Natural killer cell (primary cell): ENCODE results near the gene ZNF75A. TPM values are rescaled to one million over a fixed set of nuclear protein-coding genes. Genes with fewer than 3 reads are reported as not detected.

Experiments
- ATAC-seq, 3 donors: fragments of 150-1000 bp in 2 of 3; fragments of 200-7000 bp in 1 of 3; cut with Tn5 transposase; 1 replicate in 1 of 3; 2 replicates in 2 of 3; pipeline ENCODE4 v1.10.0; 2021; ENCODE audit warnings: mild to moderate bottlenecking in 2 of 3, moderate library complexity in 2 of 3
- DNase-seq, 2 donors: peaks; one replicate each; pipeline versions ENCODE4 v3.0.0 to v3.0.0-alpha.2; 2013 to 2021; ENCODE audit warnings: mixed read lengths in 1 of 2
- H3K27ac ChIP-seq: one replicate; pipeline ENCODE4 v1.5.1; 2013; ENCODE audit warnings: mild to moderate bottlenecking, low read length
- H3K27me3 ChIP-seq: one replicate; pipeline ENCODE4 v1.6.1; 2013; ENCODE audit warnings: low read length; ENCODE audit not compliant: control insufficient read depth, insufficient read depth
- H3K36me3 ChIP-seq: one replicate; pipeline ENCODE4 v1.6.1; 2013; ENCODE audit warnings: low read length; ENCODE audit not compliant: control insufficient read depth, insufficient read depth
- H3K4me1 ChIP-seq: one replicate; pipeline ENCODE4 v1.6.1; 2013; ENCODE audit warnings: low read length; ENCODE audit not compliant: control insufficient read depth, insufficient read depth
- H3K4me3 ChIP-seq: one replicate; pipeline ENCODE4 v1.5.1; 2013; ENCODE audit warnings: low read length
- H3K9me3 ChIP-seq: one replicate; pipeline ENCODE4 v1.6.1; 2013; ENCODE audit warnings: low read length; ENCODE audit not compliant: control insufficient read depth, insufficient read depth
- H3K27ac Mint-ChIP-seq, 2 donors: one replicate each; pipeline ENCODE4 v1.8.0; 2022; ENCODE audit warnings: mild to moderate bottlenecking in 2 of 2, mixed read lengths in 2 of 2, moderate library complexity in 1 of 2
- H3K27me3 Mint-ChIP-seq, 2 donors: one replicate each; pipeline ENCODE4 v1.8.0; 2022; ENCODE audit warnings: low read depth in 2 of 2, mixed read lengths in 2 of 2
- H3K36me3 Mint-ChIP-seq: one replicate; pipeline ENCODE4 v1.8.0; 2022; ENCODE audit warnings: mixed read lengths
- H3K4me1 Mint-ChIP-seq, 2 donors: one replicate each; pipeline ENCODE4 v1.8.0; 2022; ENCODE audit warnings: mixed read lengths in 2 of 2
- H3K4me3 Mint-ChIP-seq: one replicate; pipeline ENCODE4 v1.8.0; 2022; ENCODE audit warnings: mild to moderate bottlenecking, moderate library complexity, mixed read lengths
- H3K9me3 Mint-ChIP-seq, 2 donors: one replicate each; pipeline ENCODE4 v1.8.0; 2022; ENCODE audit warnings: mixed read lengths in 2 of 2
- CTCF ChIP-seq: fragments of 200-600 bp; IDR thresholded peaks from one replicate; pipeline ENCODE4 v1.8.0; 2022; ENCODE audit warnings: antibody characterized with exemption
- WGBS: methylation state at CpG from one replicate; pipeline ENCODE4 v1.1.7; 2013; ENCODE audit warnings: missing lambda C conversion rate; ENCODE audit not compliant: insufficient coverage; 5-methylcytosine and 5-hydroxymethylcytosine counted together
- intact Hi-C: fragments of 100-400 bp; cut with micrococcal nuclease; formaldehyde crosslinking; loops from one replicate; pipeline ENCODE4 v1.14.2; 2022
- total RNA-seq, 4 donors: library from RNA; stranded (reverse); fragments of 120-200 nt in 1 of 4; gene quantifications; one replicate each; pipeline versions ENCODE4 v1.2.3 to v1.2.4, GENCODE V29; 2013 to 2022

The ZNF75A gene
- total RNA-seq, 3 donors from 2014 or later (not counting 1 experiment from before 2014, with no cell fraction given): 30.6 to 44.6 (median 39.0) TPM

GRCh38 chr16:3349175-3349574, 43.9 kb downstream of the ZNF75A start:
- H3K9me3 Mint-ChIP-seq: no peaks in the 10 kb centered on the region
- H3K4me3 Mint-ChIP-seq: no peak overlapping the region
- no peaks in the 10 kb centered on the region for H3K9me3 ChIP-seq
- TF ChIP-seq CTCF: no peak
- no peak overlapping the region for H3K27ac ChIP-seq
- ATAC-seq (no peak), DNase-seq (no peak)
- H3K36me3 ChIP-seq: no peaks in the 10 kb centered on the region
- no peak overlapping the region for H3K4me3 ChIP-seq
- no peaks in the 10 kb centered on the region for H3K36me3 Mint-ChIP-seq
- H3K27me3 ChIP-seq: no peaks in the 10 kb centered on the region
- H3K4me1 ChIP-seq: no peaks in the 10 kb centered on the region
- H3K4me1 Mint-ChIP-seq: no peaks in the 10 kb centered on the region
- intact Hi-C loops: no loop called here
- 61% methylated on average over 12 of the region's 13 CpGs for WGBS
- peaks cover 3 to 9% of the 10 kb centered on the region in 2 donors for H3K27me3 Mint-ChIP-seq
- H3K27ac Mint-ChIP-seq: no peak overlapping the region

- intact Hi-C loops: no loop called here
- Mint-ChIP-seq H3K27ac (no peak within 1 kb of the TSS), H3K4me3 (no peak within 1 kb of the TSS), H3K9me3 (peaks cover 3 to 6% of the 10 kb centered on the region in 2 donors), H3K4me1 (peaks cover 0 to 3% of the 10 kb centered on the region in 2 donors), H3K36me3 (peaks cover 14% of the 10 kb centered on the region), H3K27me3 (peaks cover 8 to 37% of the 10 kb centered on the region in 2 donors)
- no peaks in the 10 kb centered on the region for H3K4me1 ChIP-seq
- 80% methylated on average over 3 of the region's 3 CpGs for WGBS
- H3K36me3 ChIP-seq: no peaks in the 10 kb centered on the region
- DNase-seq (no peak), ATAC-seq (no peak)
- H3K27ac ChIP-seq: no peak within 1 kb of the TSS
- H3K4me3 ChIP-seq: no peak within 1 kb of the TSS
- peaks cover 7% of the 10 kb centered on the region for H3K27me3 ChIP-seq
- no peaks in the 10 kb centered on the region for H3K9me3 ChIP-seq
- TF ChIP-seq CTCF: no peak
Observed at GRCh38 chr16:3355589-3355988, 50.3 kb downstream of the ZNF75A start, which contains the start of gene OR2C1. OR2C1 (plus strand) TSS chr16:3355889; CDS start chr16:3355941, 52 bp downstream.

- H3K27me3 Mint-ChIP-seq: peaks cover 12 to 42% of the 10 kb centered on the region in 2 donors
- no peak for DNase-seq
- no peak overlapping the region for H3K27ac ChIP-seq
- peaks cover 8% of the 10 kb centered on the region for H3K27me3 ChIP-seq
- peaks cover 18% of the 10 kb centered on the region for H3K36me3 Mint-ChIP-seq
- no peaks in the 10 kb centered on the region for H3K4me1 ChIP-seq
- peaks cover 0 to 3% of the 10 kb centered on the region in 2 donors for H3K4me1 Mint-ChIP-seq
- no peak for ATAC-seq
- no peaks in the 10 kb centered on the region for H3K36me3 ChIP-seq
- TF ChIP-seq CTCF: no peak
- intact Hi-C loops: no loop called here
- H3K4me3 Mint-ChIP-seq: no peak overlapping the region
- H3K27ac Mint-ChIP-seq: no peak overlapping the region
- peaks cover 2% of the 10 kb centered on the region for H3K9me3 ChIP-seq
- peaks cover 3 to 6% of the 10 kb centered on the region in 2 donors for H3K9me3 Mint-ChIP-seq
- no peak overlapping the region for H3K4me3 ChIP-seq
- WGBS: 93% methylated on average over 10 of the region's 10 CpGs
Observed at GRCh38 chr16:3356118-3356517, 50.8 kb downstream of the ZNF75A start.

GRCh38 chr16:3358871-3359270, 53.6 kb downstream of the ZNF75A start:
- peaks cover 20 to 52% of the 10 kb centered on the region in 2 donors for H3K27me3 Mint-ChIP-seq
- peaks cover 24% of the 10 kb centered on the region for H3K36me3 Mint-ChIP-seq
- H3K4me1 ChIP-seq: no peaks in the 10 kb centered on the region
- ATAC-seq (no peak), DNase-seq (no peak)
- no peak overlapping the region for H3K4me3 ChIP-seq
- H3K27me3 ChIP-seq: peaks cover 12% of the 10 kb centered on the region
- no peak overlapping the region for H3K27ac Mint-ChIP-seq
- no peak overlapping the region for H3K27ac ChIP-seq
- no peak overlapping the region for H3K4me3 Mint-ChIP-seq
- peaks cover 3 to 6% of the 10 kb centered on the region in 2 donors for H3K9me3 Mint-ChIP-seq
- intact Hi-C loops: no loop called here
- H3K36me3 ChIP-seq: no peaks in the 10 kb centered on the region
- H3K4me1 Mint-ChIP-seq: peaks cover 0 to 3% of the 10 kb centered on the region in 2 donors
- peaks cover 5% of the 10 kb centered on the region for H3K9me3 ChIP-seq
- TF ChIP-seq CTCF: no peak
- no CpG with 5 or more reads among the region's 1 CpG for WGBS
